ENCODE measurements around the gene MED17.

The MED17 gene

DNA sequence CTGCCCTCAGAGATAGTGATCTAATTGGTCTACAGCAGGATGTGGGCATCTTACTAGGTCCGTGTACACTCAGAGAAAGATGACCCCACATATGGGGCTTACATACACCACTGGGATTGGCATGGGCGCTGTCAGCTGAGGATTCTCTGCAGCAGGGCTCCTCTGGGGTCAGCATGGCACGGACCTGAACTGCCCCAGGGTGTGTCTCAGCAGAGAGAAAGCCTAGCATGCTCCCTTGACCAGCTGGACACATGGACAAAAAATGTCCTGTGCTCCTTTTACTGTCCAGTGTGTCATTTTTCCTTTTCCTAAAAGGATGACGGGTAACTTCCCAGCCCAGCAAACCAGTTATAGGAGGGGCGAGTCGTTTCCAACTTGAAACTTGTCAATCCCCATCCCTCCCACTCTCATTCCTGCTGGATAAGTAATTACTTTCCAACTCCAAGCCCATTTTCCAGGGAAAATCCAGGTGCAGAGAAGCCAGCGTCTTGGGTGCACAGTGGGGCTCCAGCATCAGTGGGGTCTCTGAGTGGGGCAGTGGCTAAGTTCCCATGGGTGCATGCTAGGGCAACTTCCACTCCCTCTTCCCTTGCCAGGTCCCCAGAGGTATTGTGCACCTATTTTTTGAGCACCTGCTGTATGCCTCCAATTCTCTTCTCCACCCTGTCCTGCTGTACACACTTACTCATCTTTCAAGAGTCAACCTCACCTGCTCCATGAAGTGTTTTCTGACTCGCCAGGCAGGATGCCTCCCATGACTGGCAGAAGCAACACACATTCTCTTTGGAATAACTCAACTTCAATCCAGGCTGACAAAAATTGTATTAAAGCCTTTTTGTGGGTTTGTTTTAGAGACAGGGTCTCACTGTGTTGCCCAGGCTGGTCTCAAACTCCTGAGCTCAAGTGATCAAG lies 61.4 kb downstream of the MED17 start:
- Histone ChIP-seq H3K36me3 (ENCODE audit: control insufficient read depth, insufficient read depth, low read length) (no peaks in the 10 kb centered on the region), H3K4me3 (ENCODE audit: insufficient read depth, low read depth, low read length, poor library complexity, severe bottlenecking) (no peak overlapping the region), H3K4me1 (ENCODE audit: control insufficient read depth, insufficient read depth, low read length, poor library complexity, severe bottlenecking) (peaks cover 2% of the 10 kb centered on the region), H3K27ac (ENCODE audit: insufficient read depth, low read length, poor library complexity, severe bottlenecking) (no peak overlapping the region), H3K9me3 (ENCODE audit: control insufficient read depth, low read length) (no peaks in the 10 kb centered on the region), H3K27me3 (replicated peaks; ENCODE audit: control insufficient read depth, insufficient read depth, low read length, poor library complexity, severe bottlenecking) (peaks cover 3% of the 10 kb centered on the region)
- DNase-seq = no peak

DNA sequence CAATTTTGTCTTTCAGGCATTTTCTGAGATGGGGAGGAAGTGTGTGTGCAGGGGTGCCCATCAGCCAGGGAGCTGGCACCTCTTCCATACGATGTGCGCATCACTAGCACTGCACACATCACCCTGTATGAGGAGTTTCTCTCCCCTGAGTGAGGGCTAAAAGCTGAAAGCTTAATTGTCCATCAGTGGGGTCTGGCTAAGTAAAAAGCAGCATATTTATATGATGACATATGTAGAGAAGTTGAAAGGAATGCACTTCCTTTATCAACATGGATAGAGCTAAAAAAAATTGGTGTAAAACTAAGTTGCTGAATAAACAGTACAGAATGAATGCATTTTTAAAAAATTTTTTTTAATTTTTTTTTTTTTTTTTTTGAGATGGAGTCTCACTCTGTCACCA lies 62.3 kb downstream of the MED17 start:
- Histone ChIP-seq H3K4me1 (ENCODE audit: control insufficient read depth, insufficient read depth, low read length, poor library complexity, severe bottlenecking) (peaks cover 2% of the 10 kb centered on the region), H3K27me3 (replicated peaks; ENCODE audit: control insufficient read depth, insufficient read depth, low read length, poor library complexity, severe bottlenecking) (peaks cover 3% of the 10 kb centered on the region), H3K9me3 (ENCODE audit: control insufficient read depth, low read length) (no peaks in the 10 kb centered on the region), H3K36me3 (ENCODE audit: control insufficient read depth, insufficient read depth, low read length) (no peaks in the 10 kb centered on the region), H3K4me3 (ENCODE audit: insufficient read depth, low read depth, low read length, poor library complexity, severe bottlenecking) (no peak overlapping the region), H3K27ac (ENCODE audit: insufficient read depth, low read length, poor library complexity, severe bottlenecking) (no peak overlapping the region)
- DNase-seq = no peak

DNA sequence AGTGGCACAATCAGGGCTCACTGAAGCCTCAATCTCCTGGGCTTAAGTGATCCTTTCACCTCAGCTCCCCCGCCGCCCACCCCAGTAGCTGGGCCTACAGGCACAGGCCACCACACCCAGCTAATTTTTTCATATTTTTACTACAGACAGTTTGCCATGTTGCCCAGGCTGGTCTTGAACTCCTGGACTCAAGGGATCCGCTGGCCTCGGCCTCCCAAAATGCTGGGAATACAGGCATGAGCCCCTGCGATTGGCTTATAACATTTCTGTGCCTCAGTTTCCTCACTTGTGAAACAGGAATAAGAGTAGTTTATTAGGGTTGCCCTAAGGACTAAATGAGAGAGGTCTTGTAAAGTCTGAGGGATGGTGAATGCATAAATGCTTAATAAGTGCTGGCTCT lies 65.1 kb downstream of the MED17 start:
- Histone ChIP-seq H3K4me1 (ENCODE audit: control insufficient read depth, insufficient read depth, low read length, poor library complexity, severe bottlenecking) (peaks cover 2% of the 10 kb centered on the region), H3K4me3 (ENCODE audit: insufficient read depth, low read depth, low read length, poor library complexity, severe bottlenecking) (no peak overlapping the region), H3K27ac (ENCODE audit: insufficient read depth, low read length, poor library complexity, severe bottlenecking) (no peak overlapping the region), H3K9me3 (ENCODE audit: control insufficient read depth, low read length) (no peaks in the 10 kb centered on the region), H3K27me3 (replicated peaks; ENCODE audit: control insufficient read depth, insufficient read depth, low read length, poor library complexity, severe bottlenecking) (peaks cover 3% of the 10 kb centered on the region), H3K36me3 (ENCODE audit: control insufficient read depth, insufficient read depth, low read length) (no peaks in the 10 kb centered on the region)
- DNase-seq = no peak

DNA sequence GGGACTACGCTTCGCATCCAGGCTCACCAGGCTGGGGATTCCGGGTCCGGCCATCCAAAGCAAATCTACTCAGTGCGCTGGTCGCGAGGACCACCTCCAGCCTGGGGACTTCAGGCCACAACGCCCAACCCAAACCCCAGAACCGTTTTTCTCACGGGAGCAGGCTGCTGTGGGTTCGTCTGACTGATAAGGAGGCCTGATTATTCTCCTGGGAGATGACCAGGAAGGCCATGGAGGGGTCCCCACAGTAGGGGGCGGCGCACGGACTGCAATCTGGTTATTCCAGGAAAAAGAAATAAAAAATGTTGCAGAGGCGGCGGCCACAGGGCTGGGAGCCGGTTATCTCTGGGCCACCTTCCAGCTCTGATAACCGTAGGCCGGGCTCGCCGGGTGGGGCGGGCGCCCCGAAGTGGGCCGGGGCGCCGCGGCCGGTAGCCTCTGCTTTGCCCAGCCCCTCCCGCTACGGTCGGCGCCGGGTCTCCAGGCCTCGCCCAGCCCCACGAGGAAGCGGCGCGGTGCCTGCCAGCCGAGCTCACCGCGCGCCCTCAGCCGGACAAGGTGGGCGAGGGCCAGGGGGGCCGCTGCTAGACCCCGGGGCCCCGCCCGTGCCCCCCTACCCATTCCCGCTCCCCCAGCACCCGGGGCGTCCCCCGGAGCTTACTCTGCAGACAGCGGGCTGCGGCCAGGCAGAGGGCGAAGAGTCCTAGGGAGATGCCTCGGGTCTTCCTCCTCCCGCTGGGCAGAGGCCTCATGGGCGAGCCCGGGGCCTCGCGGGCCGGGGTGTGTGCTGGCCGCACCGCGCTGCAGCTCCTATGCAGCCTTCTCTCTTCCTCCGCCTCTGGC lies 65.9 kb downstream of the MED17 start:
- H3K27me3 ChIP-seq (replicated peaks; ENCODE audit: control insufficient read depth, insufficient read depth, low read length, poor library complexity, severe bottlenecking) = peaks cover 3% of the 10 kb centered on the region

DNA sequence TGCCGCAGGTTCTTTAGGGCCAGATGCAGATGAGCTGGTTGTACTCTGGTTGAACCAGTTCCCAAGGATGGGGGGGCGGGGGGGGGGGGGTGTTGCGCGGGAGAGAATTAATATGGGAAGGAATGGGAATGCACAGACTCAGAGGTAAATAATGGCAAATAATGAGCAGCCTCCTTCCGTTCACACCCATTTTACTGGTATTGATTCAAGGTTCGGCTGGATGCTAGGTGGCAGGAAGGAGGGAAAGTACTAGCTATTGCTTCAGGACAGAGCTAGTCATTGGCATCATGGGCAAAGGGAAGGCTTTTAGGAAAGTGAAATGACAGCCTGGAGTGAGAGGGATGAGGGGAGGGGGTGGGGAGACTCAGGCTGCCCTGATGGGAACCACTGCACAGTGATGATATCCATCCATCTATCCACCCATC lies 66.5 kb downstream of the MED17 start, which contains the start of gene VSTM5:
Gene VSTM5, minus strand, starts transcription at position 25 of the 425 bp plus-strand sequence. CDS start 116 bp downstream, outside the sequence.
- H3K27ac ChIP-seq (ENCODE audit: insufficient read depth, low read length, poor library complexity, severe bottlenecking) = no peak within 1 kb of the TSS

More for the DNA sequence above, 65.9 kb downstream of the MED17 start:
- no peaks in the 10 kb centered on the region for H3K36me3 ChIP-seq (ENCODE audit: control insufficient read depth, insufficient read depth, low read length)
- H3K4me1 ChIP-seq (ENCODE audit: control insufficient read depth, insufficient read depth, low read length, poor library complexity, severe bottlenecking) = peaks cover 2% of the 10 kb centered on the region
- H3K4me3 ChIP-seq (ENCODE audit: insufficient read depth, low read depth, low read length, poor library complexity, severe bottlenecking) = no peak overlapping the region
- DNase-seq = no peak
- H3K27ac ChIP-seq (ENCODE audit: insufficient read depth, low read length, poor library complexity, severe bottlenecking) = no peak overlapping the region
- H3K9me3 ChIP-seq (ENCODE audit: control insufficient read depth, low read length) = no peaks in the 10 kb centered on the region

DNA sequence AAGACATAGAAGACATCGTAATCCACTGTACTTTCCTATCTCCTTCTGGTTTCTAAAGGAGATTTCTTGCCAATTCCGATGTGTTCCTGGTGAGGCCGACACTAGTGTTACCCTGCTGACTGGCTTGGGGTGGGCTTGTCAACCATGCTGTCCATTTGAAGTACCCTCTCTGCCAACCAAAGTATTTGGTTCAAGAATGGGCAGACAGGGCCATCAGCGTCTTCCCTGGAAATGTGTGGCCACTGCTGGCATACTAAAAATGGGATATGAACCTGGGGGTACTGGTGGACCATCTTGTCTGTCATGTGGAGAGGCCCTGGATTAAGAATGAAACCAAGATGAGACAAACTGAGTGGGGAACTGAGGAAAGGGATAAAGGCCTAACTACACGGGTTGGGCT lies 68.2 kb downstream of the MED17 start:
- Histone ChIP-seq H3K27ac (ENCODE audit: insufficient read depth, low read length, poor library complexity, severe bottlenecking) (no peak overlapping the region), H3K4me3 (ENCODE audit: insufficient read depth, low read depth, low read length, poor library complexity, severe bottlenecking) (no peak overlapping the region), H3K27me3 (replicated peaks; ENCODE audit: control insufficient read depth, insufficient read depth, low read length, poor library complexity, severe bottlenecking) (peaks cover 3% of the 10 kb centered on the region), H3K36me3 (ENCODE audit: control insufficient read depth, insufficient read depth, low read length) (no peaks in the 10 kb centered on the region), H3K4me1 (ENCODE audit: control insufficient read depth, insufficient read depth, low read length, poor library complexity, severe bottlenecking) (peaks cover 2% of the 10 kb centered on the region), H3K9me3 (ENCODE audit: control insufficient read depth, low read length) (no peaks in the 10 kb centered on the region)
- no peak for DNase-seq

More for the DNA sequence above, 66.5 kb downstream of the MED17 start, which contains the start of gene VSTM5:
- H3K36me3 ChIP-seq (ENCODE audit: control insufficient read depth, insufficient read depth, low read length) = no peaks in the 10 kb centered on the region
- no peaks in the 10 kb centered on the region for H3K9me3 ChIP-seq (ENCODE audit: control insufficient read depth, low read length)
- H3K4me3 ChIP-seq (ENCODE audit: insufficient read depth, low read depth, low read length, poor library complexity, severe bottlenecking) = no peak within 1 kb of the TSS
- peaks cover 3% of the 10 kb centered on the region for H3K27me3 ChIP-seq (replicated peaks; ENCODE audit: control insufficient read depth, insufficient read depth, low read length, poor library complexity, severe bottlenecking)
- DNase-seq = no peak
- peaks cover 2% of the 10 kb centered on the region for H3K4me1 ChIP-seq (ENCODE audit: control insufficient read depth, insufficient read depth, low read length, poor library complexity, severe bottlenecking)

DNA sequence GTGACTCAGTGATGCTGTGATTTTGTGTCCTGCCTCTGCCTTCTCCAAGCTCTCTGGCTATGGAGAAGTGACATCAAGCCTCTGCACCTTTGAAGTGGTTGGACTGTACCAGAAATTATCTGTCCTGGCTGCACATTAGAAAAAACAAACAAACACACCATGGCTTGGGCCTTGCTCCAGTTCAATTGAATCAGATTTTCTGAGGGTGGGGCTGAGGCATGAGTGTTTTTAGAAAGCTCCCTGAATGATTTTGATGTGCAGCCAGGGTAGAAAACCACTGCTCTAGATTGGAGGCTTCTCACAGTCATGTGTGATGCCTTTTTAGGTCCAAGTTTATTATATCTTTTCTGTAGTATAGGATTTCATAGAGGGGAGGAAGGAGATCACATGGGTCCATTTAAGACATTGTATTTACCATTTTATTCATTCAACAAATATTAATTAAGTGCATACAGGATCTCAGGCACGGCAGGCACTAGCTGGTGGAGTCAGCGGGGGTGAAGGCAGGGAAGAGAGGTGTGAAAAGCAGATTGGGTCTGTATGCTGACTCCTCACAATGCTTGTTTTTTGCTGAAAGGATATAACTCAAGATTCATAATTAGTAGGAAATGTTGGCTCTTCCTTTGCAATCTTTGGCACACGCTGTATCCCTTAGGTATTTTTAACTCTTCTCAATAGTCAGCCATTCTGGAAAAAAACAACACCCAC lies 73.5 kb downstream of the MED17 start:
- Histone ChIP-seq H3K27me3 (replicated peaks; ENCODE audit: control insufficient read depth, insufficient read depth, low read length, poor library complexity, severe bottlenecking) (no peaks in the 10 kb centered on the region), H3K4me3 (ENCODE audit: insufficient read depth, low read depth, low read length, poor library complexity, severe bottlenecking) (no peak overlapping the region), H3K36me3 (ENCODE audit: control insufficient read depth, insufficient read depth, low read length) (no peaks in the 10 kb centered on the region), H3K4me1 (ENCODE audit: control insufficient read depth, insufficient read depth, low read length, poor library complexity, severe bottlenecking) (no peaks in the 10 kb centered on the region), H3K27ac (ENCODE audit: insufficient read depth, low read length, poor library complexity, severe bottlenecking) (no peak overlapping the region), H3K9me3 (ENCODE audit: control insufficient read depth, low read length) (no peaks in the 10 kb centered on the region)
- DNase-seq = no peak

DNA sequence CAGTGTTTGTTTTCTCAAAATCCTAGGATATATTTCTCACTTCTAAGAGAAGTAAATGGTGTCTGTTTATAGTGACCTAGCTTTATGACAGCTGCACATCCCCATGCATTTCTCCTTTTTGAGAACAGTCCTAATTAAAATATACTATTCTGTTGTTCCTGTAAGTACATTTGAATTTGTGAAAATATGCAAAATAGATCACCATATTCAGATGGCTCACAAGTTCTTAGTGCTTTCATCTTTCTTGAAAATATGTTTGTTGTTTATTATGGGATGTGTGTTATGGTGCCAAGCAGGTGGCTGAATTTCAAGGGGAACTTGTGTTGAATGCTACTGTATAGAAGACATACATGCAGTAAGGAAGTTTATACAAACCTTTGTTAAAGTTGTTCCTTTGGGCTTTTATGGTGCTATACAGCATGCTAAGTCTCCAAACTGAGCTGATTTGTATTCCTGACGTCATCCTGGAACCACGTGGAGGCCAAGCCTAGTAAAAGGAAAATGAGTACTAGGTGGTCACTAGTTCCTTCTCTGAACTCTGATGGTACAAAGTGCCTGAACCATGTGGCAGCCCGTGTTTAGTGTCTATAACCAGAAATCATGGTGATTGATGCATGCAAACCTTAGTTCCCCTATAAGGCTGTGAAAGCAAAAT lies 74.2 kb downstream of the MED17 start:
- DNase-seq = no peak
- no peak overlapping the region for H3K4me3 ChIP-seq (ENCODE audit: insufficient read depth, low read depth, low read length, poor library complexity, severe bottlenecking)
- no peak overlapping the region for H3K27ac ChIP-seq (ENCODE audit: insufficient read depth, low read length, poor library complexity, severe bottlenecking)
- no peaks in the 10 kb centered on the region for H3K9me3 ChIP-seq (ENCODE audit: control insufficient read depth, low read length)
- no peaks in the 10 kb centered on the region for H3K27me3 ChIP-seq (replicated peaks; ENCODE audit: control insufficient read depth, insufficient read depth, low read length, poor library complexity, severe bottlenecking)
- no peaks in the 10 kb centered on the region for H3K36me3 ChIP-seq (ENCODE audit: control insufficient read depth, insufficient read depth, low read length)
- no peaks in the 10 kb centered on the region for H3K4me1 ChIP-seq (ENCODE audit: control insufficient read depth, insufficient read depth, low read length, poor library complexity, severe bottlenecking)

DNA sequence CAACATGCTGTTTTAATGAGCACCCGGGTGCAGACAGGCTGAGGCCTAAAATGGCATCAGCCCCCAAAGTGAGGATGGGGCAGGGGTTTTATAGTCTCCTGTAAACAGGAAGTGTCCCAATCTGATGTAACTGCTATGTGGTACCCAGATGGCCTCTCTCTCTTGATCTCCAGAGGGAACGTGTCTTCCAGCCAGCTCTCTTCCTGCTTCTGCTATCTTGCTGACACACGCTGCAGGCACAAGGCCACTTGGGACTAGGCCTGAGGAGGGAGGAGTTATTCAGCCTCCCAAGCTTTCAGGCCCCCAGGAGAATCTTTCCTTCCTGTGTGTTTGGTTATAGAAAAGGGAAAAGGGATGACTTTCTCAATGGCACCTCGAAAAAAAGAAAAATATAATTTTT lies 77.7 kb downstream of the MED17 start:
- Histone ChIP-seq H3K27ac (ENCODE audit: insufficient read depth, low read length, poor library complexity, severe bottlenecking) (no peak overlapping the region), H3K27me3 (replicated peaks; ENCODE audit: control insufficient read depth, insufficient read depth, low read length, poor library complexity, severe bottlenecking) (no peaks in the 10 kb centered on the region), H3K9me3 (ENCODE audit: control insufficient read depth, low read length) (no peaks in the 10 kb centered on the region), H3K4me3 (ENCODE audit: insufficient read depth, low read depth, low read length, poor library complexity, severe bottlenecking) (no peak overlapping the region), H3K36me3 (ENCODE audit: control insufficient read depth, insufficient read depth, low read length) (no peaks in the 10 kb centered on the region), H3K4me1 (ENCODE audit: control insufficient read depth, insufficient read depth, low read length, poor library complexity, severe bottlenecking) (no peaks in the 10 kb centered on the region)
- DNase-seq = no peak

Data from effector memory CD4-positive, alpha-beta T cell (primary cell).